C4-2B (cell line): Measurements from ENCODE around the gene FAM117A.

ENCODE experiments used
- ZFX ChIP-seq: fragments of 450-650 bp; IDR thresholded peaks from 2 replicates; pipeline ENCODE4 v1.6.1; 2017
- TF ChIP-seq, protein P1 (sequence below): fragments of 450-650 bp; conservative IDR thresholded peaks from 2 replicates; pipeline ENCODE4 v1.5.1; 2017; ENCODE audit warnings: mild to moderate bottlenecking

GRCh38 chr17:49798182-49798581 lies 34.3 kb upstream of the FAM117A start:
- TF ChIP-seq, protein P1, sequence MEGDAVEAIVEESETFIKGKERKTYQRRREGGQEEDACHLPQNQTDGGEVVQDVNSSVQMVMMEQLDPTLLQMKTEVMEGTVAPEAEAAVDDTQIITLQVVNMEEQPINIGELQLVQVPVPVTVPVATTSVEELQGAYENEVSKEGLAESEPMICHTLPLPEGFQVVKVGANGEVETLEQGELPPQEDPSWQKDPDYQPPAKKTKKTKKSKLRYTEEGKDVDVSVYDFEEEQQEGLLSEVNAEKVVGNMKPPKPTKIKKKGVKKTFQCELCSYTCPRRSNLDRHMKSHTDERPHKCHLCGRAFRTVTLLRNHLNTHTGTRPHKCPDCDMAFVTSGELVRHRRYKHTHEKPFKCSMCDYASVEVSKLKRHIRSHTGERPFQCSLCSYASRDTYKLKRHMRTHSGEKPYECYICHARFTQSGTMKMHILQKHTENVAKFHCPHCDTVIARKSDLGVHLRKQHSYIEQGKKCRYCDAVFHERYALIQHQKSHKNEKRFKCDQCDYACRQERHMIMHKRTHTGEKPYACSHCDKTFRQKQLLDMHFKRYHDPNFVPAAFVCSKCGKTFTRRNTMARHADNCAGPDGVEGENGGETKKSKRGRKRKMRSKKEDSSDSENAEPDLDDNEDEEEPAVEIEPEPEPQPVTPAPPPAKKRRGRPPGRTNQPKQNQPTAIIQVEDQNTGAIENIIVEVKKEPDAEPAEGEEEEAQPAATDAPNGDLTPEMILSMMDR: no peak
- TF ChIP-seq ZFX: no peak
